DND-41 (cell line): ENCODE results near the gene PRR5.

ENCODE experiments used
- CTCF ChIP-seq: IDR thresholded peaks from 2 replicates; pipeline ENCODE4 v1.5.1; 2012; ENCODE audit warnings: borderline replicate concordance, low read length, moderate library complexity, mild to moderate bottlenecking; ENCODE audit not compliant: poor library complexity, severe bottlenecking; ENCODE audit errors: extremely low read depth
- EZH2 ChIP-seq: IDR thresholded peaks from 3 replicates; pipeline ENCODE4 v1.6.1; 2012; ENCODE audit warnings: borderline replicate concordance, low read depth, mild to moderate bottlenecking, moderate library complexity, low read length, inconsistent platforms; ENCODE audit not compliant: severe bottlenecking

DNA sequence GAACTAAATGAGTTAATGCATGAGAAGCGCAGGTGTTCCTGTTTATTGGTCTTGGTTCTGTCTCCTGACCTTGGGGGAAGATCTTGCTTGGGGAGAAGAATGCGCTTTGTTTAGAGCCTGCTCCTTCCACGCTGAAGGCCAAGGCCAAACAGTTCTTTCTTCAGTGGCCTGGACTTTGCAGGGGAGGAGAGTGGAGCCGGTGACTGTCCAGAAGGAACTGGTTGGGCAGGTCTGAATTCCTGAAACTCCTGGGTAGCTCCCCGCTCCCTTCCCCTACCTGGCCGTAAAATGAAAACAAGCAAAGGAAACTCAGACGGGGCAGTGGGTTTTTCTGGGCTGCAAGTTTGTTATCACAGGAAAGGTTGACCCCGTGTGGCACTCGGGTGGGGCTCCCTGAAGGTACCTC is 54.0 kb downstream of the PRR5 start:
- no peak for TF ChIP-seq CTCF
- TF ChIP-seq EZH2 = no peak
